M059J (cell line): ENCODE results near the gene CYP2C19. TPM values are rescaled to one million over a fixed set of nuclear protein-coding genes. Genes with fewer than 3 reads are reported as not detected.
"Not testable (repeated sequence)": the region's sequence is repeated elsewhere in the genome, so short reads cannot be mapped to it uniquely, and the experiment has no call there.

Experiments used
- DNase-seq: peaks from one replicate; pipeline ENCODE4 v3.0.0-alpha.2; 2012; ENCODE audit warnings: low read depth
- total RNA-seq: library from RNA; depleted of rRNA; stranded (reverse); fragments of >200 nt; shearing (Covaris generic); gene quantifications from 2 replicates; pipeline ENCODE4 v1.2.3, GENCODE V29; 2014; rRNA removed

CYP2C19 gene
- total RNA-seq = not detected in 2 replicates

DNA sequence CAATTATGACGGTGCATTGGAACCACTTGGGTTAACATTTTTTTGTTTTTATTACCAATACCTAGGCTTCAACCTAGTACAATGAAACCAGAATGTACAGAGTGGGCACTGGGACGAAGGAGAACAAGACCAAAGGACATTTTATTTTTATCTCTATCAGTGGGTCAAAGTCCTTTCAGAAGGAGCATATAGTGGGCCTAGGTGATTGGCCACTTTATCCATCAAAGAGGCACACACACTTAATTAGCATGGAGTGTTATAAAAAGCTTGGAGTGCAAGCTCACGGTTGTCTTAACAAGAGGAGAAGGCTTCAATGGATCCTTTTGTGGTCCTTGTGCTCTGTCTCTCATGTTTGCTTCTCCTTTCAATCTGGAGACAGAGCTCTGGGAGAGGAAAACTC, at the start of gene CYP2C19:
TSS of gene CYP2C19 (plus strand) at position 289 of the 400 bp plus-strand sequence. CDS start at position 314, 25 bp downstream.
- DNase-seq = no peak

DNA sequence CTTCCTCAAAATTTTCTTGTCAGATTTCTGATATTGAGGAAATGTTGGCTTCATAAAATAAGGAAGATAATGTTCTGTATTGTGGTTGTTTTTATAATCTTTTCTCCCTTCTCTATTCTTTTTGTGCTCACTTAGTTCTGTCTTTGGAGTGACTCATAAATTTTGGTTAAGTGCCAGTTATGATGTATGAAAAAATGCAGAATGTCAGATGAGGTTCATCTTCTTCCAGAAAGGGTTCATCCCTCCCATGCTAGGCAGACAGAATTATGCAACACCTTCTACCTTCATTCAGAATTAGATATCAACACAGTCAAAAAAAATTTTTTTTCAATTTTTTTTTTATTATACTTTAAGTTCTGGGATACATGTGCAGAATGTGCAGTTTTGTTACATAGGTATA, 36.6 kb upstream of the CYP2C19 start:
- DNase-seq = peak; percentile 2

DNA sequence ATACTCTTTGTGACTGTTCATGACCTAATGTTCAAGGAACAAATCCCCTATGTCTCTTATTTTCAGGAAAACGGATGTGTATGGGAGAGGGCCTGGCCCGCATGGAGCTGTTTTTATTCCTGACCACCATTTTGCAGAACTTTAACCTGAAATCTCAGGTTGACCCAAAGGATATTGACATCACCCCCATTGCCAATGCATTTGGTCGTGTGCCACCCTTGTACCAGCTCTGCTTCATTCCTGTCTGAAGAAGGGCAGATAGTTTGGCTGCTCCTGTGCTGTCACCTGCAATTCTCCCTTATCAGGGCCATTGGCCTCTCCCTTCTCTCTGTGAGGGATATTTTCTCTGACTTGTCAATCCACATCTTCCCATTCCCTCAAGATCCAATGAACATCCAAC, 27.3 kb upstream of the CYP2C19 start:
- no peak for DNase-seq

- no peak for DNase-seq
Observed at GRCh38 chr10:94738588-94738987, 23.9 kb upstream of the CYP2C19 start.

DNA sequence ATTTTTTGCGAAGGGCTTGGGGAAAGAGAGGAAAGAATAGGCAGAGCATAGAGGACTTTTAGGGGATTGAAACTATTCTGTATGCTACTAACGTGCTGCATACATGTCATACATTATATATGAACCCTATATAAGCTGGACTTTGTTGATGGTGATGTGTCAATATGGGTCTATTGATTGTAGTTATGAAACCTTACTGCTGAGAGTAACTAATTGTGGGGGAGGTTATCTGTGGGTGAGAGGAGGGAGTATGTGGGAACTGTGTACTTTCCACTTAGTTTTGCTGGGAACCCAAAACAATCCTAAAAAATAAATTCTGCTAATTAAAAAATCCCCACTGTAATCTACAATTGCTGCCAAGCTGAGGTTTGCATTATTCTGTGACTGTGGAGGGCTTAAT, 15.3 kb upstream of the CYP2C19 start:
- no peak for DNase-seq

DNA sequence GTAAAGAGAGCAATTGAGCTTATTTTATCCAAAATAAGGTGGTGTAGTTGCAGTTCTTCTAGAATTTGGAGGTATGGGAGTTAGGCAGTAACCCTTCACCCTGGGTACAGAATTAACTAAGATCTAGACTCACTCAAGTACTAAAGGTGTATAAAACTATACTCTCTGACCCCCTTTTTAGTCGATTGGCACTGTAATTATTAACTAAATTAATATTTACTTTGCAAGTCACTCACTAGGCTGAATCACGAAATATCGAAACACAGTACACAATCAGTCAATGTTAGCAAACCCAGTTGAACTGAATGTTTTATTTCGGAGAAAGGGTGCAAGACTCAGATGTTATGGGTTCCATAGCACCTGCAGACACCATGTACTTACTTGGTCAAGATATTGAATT, 14.6 kb upstream of the CYP2C19 start:
- DNase-seq = no peak

- no peak for DNase-seq
Observed at GRCh38 chr10:94757916-94758315, 4.6 kb upstream of the CYP2C19 start.

DNA sequence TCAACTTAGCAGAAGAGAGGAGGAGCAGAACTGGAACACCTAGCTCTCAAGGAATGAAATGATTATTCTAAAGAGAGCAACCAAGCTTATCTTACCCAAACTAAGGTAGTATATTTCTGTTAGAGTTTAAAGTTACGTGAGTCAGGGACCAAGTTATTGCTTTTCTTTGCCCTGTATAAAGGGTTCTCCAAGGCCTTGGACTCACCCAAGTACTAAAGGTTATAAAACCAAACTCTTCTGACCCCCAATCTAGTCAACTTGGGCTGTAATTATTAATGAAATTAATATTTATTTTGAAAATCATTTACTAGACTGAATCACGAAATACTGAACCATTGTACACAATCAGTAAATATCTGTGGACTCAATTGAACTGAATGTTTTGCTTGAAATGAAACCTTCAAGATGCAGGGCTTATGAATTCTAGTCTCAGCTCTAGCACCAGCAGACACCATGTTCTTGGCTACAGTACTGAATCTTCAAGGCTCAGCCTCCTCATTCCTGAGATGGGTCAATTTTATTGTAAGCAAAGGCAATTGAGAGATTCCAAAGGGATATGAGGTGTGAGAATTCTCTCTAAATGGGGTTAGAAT, 1.8 kb upstream of the CYP2C19 start:
- no peak for DNase-seq

DNA sequence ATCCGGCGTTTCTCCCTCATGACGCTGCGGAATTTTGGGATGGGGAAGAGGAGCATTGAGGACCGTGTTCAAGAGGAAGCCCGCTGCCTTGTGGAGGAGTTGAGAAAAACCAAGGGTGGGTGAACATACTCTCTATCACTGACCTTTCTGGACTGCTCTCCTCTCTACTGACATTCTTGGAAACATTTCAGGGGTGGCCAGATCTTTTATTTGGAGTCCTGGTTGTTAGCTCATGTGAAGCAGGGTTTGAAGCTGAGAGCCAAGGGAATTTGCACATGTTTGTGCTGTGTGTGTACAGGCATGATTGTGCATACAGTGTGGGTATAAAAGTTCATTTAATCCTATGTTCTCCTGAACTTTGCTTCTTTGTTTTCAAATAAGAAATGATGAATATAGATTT, 12.9 kb downstream of the CYP2C19 start:
- not testable (repeated sequence) for DNase-seq

DNA sequence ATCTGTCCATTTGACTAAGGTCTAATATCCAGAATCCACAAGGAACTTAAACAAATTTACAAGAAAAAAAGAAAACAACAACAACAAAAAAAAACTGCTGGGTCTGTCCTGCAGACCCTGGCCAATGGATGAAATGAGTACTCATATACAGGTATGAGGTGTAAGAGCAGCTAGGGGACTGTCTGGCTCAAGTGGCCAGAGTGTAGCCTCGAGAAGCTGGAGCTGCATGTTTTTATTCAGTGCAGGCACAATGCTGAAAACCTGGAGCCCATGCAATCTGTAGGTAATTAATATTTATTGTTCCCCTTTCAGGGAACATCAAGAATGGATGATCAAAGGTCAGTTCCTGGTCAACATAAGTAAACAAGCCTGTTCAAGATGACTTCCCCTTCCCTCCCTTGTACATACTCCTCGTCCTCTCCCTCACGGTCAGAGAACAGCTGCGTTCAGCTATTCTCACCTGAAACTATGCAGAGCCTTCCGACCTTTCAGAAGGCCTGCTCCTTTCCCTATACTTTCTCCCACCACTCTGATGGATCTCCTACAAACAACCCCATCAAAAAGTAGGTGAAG, 15.5 kb downstream of the CYP2C19 start:
- no peak for DNase-seq

DNA sequence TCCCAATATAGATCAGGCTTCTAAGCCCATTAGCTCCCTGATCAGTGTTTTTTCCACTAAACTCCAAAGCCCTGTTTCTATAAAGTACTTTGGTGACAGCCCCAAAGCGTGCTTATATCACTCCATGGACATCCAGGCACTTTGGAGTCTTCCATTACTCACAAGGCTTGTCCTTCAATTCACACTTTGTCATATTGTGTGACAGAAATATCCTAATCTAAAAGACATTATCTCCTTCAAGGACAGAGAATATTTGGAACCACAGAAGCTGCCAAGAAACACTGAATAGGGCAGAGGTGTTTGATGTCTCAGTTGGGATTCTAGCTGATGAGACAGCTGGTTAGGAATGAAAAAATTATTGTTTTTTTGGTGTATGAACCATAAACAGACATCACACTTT, 18.4 kb downstream of the CYP2C19 start:
- no peak for DNase-seq

GRCh38 chr10:94784256-94784655, 21.8 kb downstream of the CYP2C19 start:
- no peak for DNase-seq

DNA sequence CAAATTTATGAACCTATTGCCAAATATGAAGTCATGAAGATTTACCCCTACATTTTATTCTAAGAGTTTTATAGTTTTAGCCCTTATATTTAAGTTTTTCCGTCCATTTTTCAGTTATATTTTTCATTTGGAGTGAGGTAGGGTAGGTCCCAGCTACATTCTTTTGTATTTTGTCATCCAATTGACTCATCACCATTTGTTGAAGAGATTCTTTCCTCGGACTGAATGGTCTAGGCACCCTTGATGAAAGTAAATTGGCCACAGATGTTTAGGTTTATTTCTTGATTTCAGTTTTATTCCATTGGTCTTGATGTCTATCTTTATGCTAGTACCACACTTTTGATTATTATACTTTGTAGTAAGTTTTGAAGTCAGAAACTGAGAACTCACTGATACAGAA, 22.7 kb downstream of the CYP2C19 start:
- peak; percentile 24 for DNase-seq

DNA sequence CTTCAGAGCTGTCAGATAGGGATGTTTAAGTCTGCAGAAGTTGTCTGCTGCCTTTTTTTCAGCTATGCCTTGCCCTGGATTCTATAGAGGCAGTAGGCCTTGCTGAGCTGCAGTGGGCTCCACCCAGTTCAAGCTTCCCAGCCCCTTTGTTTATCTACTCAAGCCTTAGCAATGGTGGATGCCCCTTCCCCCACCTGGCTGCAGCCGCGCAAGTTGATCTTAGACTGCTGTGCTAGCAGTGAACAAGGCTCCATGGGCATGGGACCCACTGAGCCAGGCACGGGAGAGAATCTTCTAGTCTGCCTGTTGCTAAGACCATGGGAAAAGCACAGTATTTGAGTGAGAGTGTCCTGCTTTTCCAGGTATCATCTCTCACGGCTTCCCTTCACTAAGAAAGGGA, 38.1 kb downstream of the CYP2C19 start:
- DNase-seq = not testable (repeated sequence)

DNA sequence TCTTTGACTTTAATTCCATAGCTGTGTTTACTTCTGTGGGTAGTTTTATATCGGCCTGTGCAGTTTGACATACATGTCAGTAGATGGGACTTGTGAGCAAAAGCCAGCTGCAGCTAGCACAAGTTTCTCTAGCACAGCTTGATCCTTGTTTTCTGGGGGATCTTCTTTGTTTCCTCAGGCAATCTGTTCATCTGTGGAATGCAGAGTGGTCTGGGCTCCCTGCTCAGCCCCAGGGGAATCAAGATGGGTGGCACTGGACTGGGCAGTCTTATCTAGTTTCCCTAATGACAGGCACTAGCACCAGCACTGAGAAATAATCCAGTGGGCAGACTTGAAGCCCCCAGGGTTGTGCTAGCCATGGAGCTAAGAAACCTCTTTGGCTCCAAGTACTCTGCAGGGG, 40.8 kb downstream of the CYP2C19 start:
- no peak for DNase-seq

GRCh38 chr10:94830025-94830424, 67.5 kb downstream of the CYP2C19 start:
- not testable (repeated sequence) for DNase-seq

GRCh38 chr10:94846204-94846603, 83.7 kb downstream of the CYP2C19 start:
- no peak for DNase-seq

DNA sequence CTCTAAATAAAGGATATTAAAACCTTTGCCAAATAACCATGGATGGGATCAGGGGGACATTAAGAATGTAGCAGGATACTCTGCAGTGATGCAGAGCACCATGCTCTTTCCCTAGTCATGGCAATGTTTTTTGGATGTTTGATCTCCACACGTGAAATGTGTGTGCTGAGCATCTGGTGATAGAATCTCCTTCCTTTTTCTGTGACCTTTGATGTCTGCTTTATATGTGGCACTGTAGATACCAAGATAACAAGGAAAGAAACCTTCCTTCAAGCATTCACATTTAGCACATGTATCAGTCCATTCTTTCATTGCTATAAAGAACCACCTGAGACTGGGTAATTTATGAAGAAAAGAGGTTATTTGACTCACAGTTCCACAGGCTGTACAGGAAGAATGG, 88.3 kb downstream of the CYP2C19 start:
- DNase-seq = no peak

GRCh38 chr10:94851263-94851662, 88.8 kb downstream of the CYP2C19 start:
- no peak for DNase-seq

GRCh38 chr10:94852438-94852837, 90.0 kb downstream of the CYP2C19 start:
- no peak for DNase-seq

- no peak for DNase-seq
Observed at GRCh38 chr10:94853065-94853464, 90.6 kb downstream of the CYP2C19 start.

GRCh38 chr10:94858005-94858404, 95.5 kb downstream of the CYP2C19 start:
- DNase-seq = no peak

GRCh38 chr10:94859086-94859485, 96.6 kb downstream of the CYP2C19 start:
- DNase-seq = no peak

DNA sequence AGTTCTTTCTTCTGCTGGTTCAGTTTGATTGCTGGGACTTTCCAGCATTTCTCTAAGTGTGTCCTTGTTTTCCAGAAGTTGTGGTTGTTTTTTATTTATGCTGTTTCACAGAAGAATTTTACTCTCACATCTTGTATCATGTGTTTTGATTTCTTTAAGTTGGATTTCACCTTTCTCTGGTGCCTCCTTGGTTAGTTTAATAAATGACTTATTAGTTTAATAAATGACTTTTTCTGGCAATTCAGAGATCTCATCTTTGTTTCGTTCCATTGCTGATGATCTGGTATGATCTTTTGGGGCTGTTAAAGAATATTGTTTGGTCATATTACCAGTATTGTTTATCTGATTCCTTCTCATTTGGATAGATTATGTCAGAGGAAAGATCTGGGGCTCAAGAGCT, 116.2 kb downstream of the CYP2C19 start:
- no peak for DNase-seq
